IMR-90 (cell line): ENCODE measurements around the gene QSER1.

Source experiments
- BHLHE40 ChIP-seq: fragments of 150-350 bp; IDR thresholded peaks from 2 replicates; pipeline ENCODE4 v1.6.1; 2016; ENCODE audit warnings: mild to moderate bottlenecking, low read depth, low read length
- CTCF ChIP-seq: conservative IDR thresholded peaks from 2 replicates; pipeline ENCODE4 v1.5.1; 2012; ENCODE audit warnings: mild to moderate bottlenecking, low read depth, low read length, improper control_type of control experiment
- MAFK ChIP-seq: IDR thresholded peaks from 2 replicates; pipeline ENCODE4 v1.6.1; 2012; ENCODE audit warnings: low read depth, low read length, improper control_type of control experiment
- MAZ ChIP-seq: IDR thresholded peaks from 2 replicates; pipeline ENCODE4 v1.6.1; 2012; ENCODE audit warnings: low read depth, mild to moderate bottlenecking, low read length, improper control_type of control experiment, moderate library complexity, borderline replicate concordance
- MXI1 ChIP-seq: IDR thresholded peaks from 2 replicates; pipeline ENCODE4 v1.6.1; 2012; ENCODE audit warnings: low read depth, mild to moderate bottlenecking, low read length, moderate library complexity, borderline replicate concordance
- POLR2A ChIP-seq: IDR thresholded peaks from 2 replicates; pipeline ENCODE4 v1.6.1; 2012; ENCODE audit warnings: mild to moderate bottlenecking, low read depth, low read length
- SMC3 ChIP-seq: fragments of 150-350 bp; IDR thresholded peaks from 2 replicates; pipeline ENCODE4 v1.6.1; 2016; ENCODE audit warnings: low read depth, mild to moderate bottlenecking, antibody characterized with exemption, low read length, moderate library complexity

- TF ChIP-seq MAZ (no peak), CTCF (no peak), BHLHE40 (no peak), SMC3 (no peak), POLR2A (no peak), MXI1 (no peak), MAFK (no peak)
Measured at GRCh38 chr11:32940865-32941264, 48.3 kb downstream of the QSER1 start.
